Measurements from ENCODE around the gene PCDHGA2. TPM values are rescaled to one million over a fixed set of nuclear protein-coding genes. Genes with fewer than 3 reads are reported as not detected.
"Not testable (repeated sequence)": the region's sequence is repeated elsewhere in the genome, so short reads cannot be mapped to it uniquely, and the experiment has no call there.

Gene PCDHGA2
- total RNA-seq, 4 donors from 2014 or later: 0.66 to 1.5 (median 1.2) TPM

DNA sequence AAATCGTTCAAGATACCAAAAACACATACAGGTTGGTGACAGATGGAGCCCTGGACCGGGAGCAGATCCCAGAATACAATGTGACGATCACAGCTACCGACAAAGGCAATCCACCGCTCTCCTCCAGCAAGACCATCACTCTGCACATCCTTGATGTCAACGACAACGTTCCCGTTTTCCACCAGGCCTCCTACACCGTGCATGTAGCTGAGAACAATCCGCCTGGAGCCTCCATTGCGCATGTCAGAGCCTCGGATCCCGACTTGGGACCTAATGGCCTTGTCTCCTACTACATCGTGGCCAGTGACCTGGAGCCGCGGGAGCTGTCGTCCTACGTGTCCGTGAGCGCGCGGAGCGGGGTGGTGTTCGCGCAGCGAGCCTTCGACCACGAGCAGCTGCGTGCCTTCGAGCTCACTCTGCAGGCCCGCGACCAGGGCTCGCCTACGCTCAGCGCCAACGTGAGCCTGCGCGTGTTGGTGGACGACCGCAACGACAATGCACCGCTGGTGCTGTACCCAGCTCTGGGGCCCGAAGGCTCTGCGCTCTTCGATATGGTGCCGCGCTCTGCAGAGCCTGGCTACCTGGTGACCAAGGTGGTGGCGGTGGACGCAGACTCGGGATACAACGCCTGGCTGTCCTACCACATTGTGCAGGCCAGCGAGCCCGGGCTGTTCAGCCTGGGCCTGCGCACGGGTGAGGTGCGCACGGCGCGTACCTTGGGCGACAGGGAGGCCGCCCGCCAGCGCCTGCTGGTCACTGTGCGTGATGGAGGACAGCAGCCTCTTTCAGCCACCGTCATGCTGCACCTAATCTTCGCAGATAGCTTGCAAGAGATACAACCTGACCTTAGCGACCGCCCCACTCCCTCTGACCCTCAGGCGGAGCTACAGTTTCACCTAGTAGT, 33.3 kb downstream of the PCDHGA2 start:
- ATAC-seq: no peak
- in situ Hi-C loops (cut with MboI; ENCODE audit: low sequenced_read_pairs in 4 of 4) (no loop called here), intact Hi-C loops (cut with DNase I; ENCODE audit: low total_unique reads) (loop anchor here (5.0 kb wide), 1 partner anchor 40 kb away; the partner anchor contains the start of gene PCDHGA10)
- H3K36me3 ChIP-seq: no peaks in the 10 kb centered on the region
- H3K4me1 ChIP-seq: peaks cover 0 to 4% of the 10 kb centered on the region in 2 donors
- H3K27ac ChIP-seq: no peak overlapping the region
- no peak for DNase-seq
- TF ChIP-seq POLR2A (IDR thresholded peaks at IDR 0.05): no peak
- TF ChIP-seq, protein P1, sequence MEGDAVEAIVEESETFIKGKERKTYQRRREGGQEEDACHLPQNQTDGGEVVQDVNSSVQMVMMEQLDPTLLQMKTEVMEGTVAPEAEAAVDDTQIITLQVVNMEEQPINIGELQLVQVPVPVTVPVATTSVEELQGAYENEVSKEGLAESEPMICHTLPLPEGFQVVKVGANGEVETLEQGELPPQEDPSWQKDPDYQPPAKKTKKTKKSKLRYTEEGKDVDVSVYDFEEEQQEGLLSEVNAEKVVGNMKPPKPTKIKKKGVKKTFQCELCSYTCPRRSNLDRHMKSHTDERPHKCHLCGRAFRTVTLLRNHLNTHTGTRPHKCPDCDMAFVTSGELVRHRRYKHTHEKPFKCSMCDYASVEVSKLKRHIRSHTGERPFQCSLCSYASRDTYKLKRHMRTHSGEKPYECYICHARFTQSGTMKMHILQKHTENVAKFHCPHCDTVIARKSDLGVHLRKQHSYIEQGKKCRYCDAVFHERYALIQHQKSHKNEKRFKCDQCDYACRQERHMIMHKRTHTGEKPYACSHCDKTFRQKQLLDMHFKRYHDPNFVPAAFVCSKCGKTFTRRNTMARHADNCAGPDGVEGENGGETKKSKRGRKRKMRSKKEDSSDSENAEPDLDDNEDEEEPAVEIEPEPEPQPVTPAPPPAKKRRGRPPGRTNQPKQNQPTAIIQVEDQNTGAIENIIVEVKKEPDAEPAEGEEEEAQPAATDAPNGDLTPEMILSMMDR (IDR thresholded peaks at IDR 0.05 in 4 of 5, conservative IDR thresholded peaks at IDR 0.05 in 1 of 5): no peak
- H3K4me3 ChIP-seq: peak overlapping the region in 1 of 4 donors; percentile 50
- H3K9me3 ChIP-seq: peaks cover 0 to 13% (median 4%) of the 10 kb centered on the region in 3 donors
- H3K27me3 ChIP-seq: peaks cover 0 to 15% (median 8%) of the 10 kb centered on the region in 3 donors

DNA sequence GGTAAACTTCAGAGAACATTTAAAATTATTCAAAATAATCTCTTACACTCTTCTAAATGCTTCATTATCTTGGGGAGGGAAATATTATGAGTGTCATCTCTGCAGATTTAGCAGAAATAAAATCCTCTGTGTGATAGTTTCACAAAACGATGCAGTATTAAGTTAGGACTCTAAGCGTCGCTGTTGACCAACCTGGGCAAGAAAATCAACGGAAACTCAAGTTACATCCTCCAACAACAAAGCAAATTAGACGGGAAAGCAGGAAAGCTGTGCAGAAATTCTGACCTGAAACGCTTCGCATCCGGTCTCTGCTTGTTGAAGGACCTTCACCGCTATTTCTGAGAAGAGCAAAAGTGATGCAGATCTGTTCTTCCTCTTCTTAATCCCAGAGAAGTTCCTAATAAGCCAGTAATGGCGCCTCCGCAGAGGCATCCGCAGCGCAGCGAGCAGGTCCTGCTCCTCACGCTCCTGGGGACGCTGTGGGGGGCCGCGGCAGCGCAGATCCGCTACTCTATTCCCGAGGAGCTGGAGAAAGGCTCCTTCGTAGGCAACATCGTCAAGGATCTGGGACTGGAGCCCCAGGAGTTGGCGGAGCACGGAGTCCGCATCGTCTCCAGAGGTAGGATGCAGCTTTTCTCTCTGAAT, 35.2 kb downstream of the PCDHGA2 start, which contains the start of gene PCDHGA6:
TSS of gene PCDHGA6 (plus strand) at position 219 of the 645 bp plus-strand sequence. CDS start at position 412, 193 bp downstream.
- Histone ChIP-seq H3K36me3 (no peaks in the 10 kb centered on the region), H3K27me3 (peaks cover 0 to 11% (median 8%) of the 10 kb centered on the region in 3 donors), H3K4me1 (peaks cover 0 to 4% of the 10 kb centered on the region in 2 donors), H3K9me3 (peaks cover 0 to 13% (median 4%) of the 10 kb centered on the region in 3 donors), H3K4me3 (peak within 1 kb of the TSS; percentile 23 to 53 (median 42)), H3K27ac (no peak within 1 kb of the TSS)
- no peak for TF ChIP-seq POLR2A (IDR thresholded peaks at IDR 0.05)
- TF ChIP-seq, protein P1 (IDR thresholded peaks at IDR 0.05 in 4 of 5, conservative IDR thresholded peaks at IDR 0.05 in 1 of 5): peak in 3 of 5 experiments; percentile 41 to 55 (median 45)
- in situ Hi-C loops (cut with MboI; ENCODE audit: low sequenced_read_pairs in 4 of 4) (no loop called here), intact Hi-C loops (cut with DNase I; ENCODE audit: low total_unique reads) (loop anchor here (5.0 kb wide), 1 partner anchor 39 kb away; the partner anchor contains the start of gene PCDHGA10)
- no peak for ATAC-seq
- DNase-seq: no peak

DNA sequence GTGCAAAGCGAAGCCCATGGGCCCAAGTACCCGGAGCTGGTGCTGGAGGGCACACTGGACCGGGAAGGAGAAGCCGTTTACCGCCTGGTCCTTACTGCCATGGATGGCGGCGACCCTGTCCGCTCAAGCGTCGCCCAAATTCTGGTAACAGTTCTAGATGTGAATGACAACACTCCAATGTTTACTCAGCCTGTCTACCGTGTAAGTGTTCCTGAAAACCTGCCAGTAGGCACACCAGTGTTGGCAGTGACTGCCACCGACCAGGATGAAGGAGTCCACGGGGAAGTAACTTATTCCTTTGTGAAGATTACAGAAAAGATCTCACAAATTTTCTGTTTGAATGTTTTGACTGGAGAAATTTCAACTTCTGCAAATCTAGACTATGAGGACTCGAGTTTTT, 36.1 kb downstream of the PCDHGA2 start:
- TF ChIP-seq POLR2A (IDR thresholded peaks at IDR 0.05): no peak
- TF ChIP-seq, protein P1 (IDR thresholded peaks at IDR 0.05 in 4 of 5, conservative IDR thresholded peaks at IDR 0.05 in 1 of 5): no peak
- H3K27me3 ChIP-seq: peaks cover 0 to 8% (median 5%) of the 10 kb centered on the region in 3 donors
- no peaks in the 10 kb centered on the region for H3K36me3 ChIP-seq
- peaks cover 0 to 4% of the 10 kb centered on the region in 2 donors for H3K4me1 ChIP-seq
- intact Hi-C loops (cut with DNase I; ENCODE audit: low total_unique reads) (loop anchor here (5.0 kb wide), 1 partner anchor 38 kb away; the partner anchor contains the start of gene PCDHGA10), in situ Hi-C loops (cut with MboI; ENCODE audit: low sequenced_read_pairs in 4 of 4) (no loop called here)
- peaks cover 0 to 13% (median 4%) of the 10 kb centered on the region in 3 donors for H3K9me3 ChIP-seq
- peak overlapping the region in 2 of 4 donors; percentile 43 to 53 for H3K4me3 ChIP-seq
- no peak for DNase-seq
- no peak for ATAC-seq
- no peak overlapping the region for H3K27ac ChIP-seq

DNA sequence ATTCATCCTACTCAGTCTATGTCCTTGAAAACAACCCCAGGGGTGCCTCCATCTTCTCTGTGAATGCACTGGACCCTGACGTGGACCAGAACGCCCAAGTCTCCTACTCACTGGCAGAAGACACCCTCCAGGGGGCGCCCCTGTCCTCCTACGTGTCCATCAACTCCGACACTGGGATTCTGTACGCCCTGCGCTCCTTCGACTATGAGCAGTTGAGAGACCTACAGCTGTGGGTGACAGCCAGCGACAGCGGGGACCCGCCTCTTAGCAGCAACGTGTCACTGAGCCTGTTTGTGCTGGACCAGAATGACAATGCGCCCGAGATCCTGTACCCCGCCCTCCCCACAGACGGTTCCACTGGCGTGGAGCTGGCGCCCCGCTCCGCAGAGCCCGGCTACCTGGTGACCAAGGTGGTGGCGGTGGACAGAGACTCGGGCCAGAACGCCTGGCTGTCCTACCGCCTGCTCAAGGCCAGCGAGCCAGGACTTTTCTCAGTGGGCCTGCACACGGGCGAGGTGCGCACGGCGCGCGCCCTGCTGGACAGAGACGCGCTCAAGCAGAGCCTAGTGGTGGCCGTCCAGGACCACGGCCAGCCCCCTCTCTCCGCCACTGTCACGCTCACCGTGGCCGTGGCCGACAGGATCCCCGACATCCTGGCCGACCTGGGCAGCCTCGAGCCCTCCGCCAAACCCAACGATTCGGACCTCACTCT, 37.0 kb downstream of the PCDHGA2 start:
- intact Hi-C loops (cut with DNase I; ENCODE audit: low total_unique reads): not testable (repeated sequence)

More for the DNA sequence above, 37.0 kb downstream of the PCDHGA2 start:
- H3K36me3 ChIP-seq; H3K27me3 ChIP-seq; H3K27ac ChIP-seq; H3K4me1 ChIP-seq; in situ Hi-C loops (cut with MboI; ENCODE audit: low sequenced_read_pairs in 4 of 4); ATAC-seq; DNase-seq; H3K4me3 ChIP-seq: not testable (repeated sequence)
- peaks cover 0 to 13% (median 4%) of the 10 kb centered on the region in 3 donors for H3K9me3 ChIP-seq
